ENCODE measurements around the gene TNPO3. TPM values are rescaled to one million over a fixed set of nuclear protein-coding genes. Genes with fewer than 3 reads are reported as not detected.
"Not testable (repeated sequence)": the region's sequence is repeated elsewhere in the genome, so short reads cannot be mapped to it uniquely, and the experiment has no call there.

TNPO3 gene
- total and polyA plus RNA-seq, 2 donors = 17.2 to 30.7 TPM

DNA sequence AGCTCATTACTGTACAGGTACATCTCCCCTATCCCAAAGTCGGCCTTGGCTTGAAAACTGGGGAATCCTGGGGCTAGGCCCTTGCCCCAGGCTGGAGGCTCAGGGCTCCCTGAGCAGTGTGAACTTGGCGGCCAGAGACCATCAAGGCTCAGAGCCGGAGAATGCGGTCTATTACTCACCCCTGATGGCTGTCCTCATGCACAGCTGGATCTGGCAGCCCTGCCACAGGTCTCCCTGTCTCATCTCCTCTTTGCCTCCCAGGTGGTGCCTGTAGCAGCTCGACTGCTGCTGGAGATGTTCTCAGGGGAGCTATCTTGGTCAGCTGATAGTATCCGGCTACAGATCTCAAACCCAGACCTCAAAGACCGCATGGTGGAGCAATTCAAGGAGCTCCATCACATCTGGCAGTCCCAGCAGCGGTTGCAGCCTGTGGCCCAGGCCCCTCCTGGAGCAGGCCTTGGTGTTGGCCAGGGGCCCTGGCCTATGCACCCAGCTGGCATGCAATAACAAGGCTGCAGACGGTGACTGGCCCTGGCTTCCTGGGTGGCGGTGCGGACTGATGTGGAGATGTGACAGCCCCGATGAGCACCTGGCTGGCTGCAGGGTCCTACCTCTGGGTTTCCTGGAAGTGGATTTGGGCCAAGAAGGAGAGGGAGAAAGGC is 106.5 kb downstream of the TNPO3 start:
- WGBS = 95% methylated on average over 12 of the region's 12 CpGs
- Histone ChIP-seq H3K4me3 (ENCODE audit: low read length in 2 of 2) (no peak overlapping the region), H3K9me3 (ENCODE audit: control insufficient read depth in 2 of 2, insufficient read depth in 1 of 2, low read length in 1 of 2) (no peaks in the 10 kb centered on the region), H3K36me3 (ENCODE audit: control insufficient read depth in 2 of 2, insufficient read depth in 2 of 2, low read length in 1 of 2) (peaks cover 8 to 25% of the 10 kb centered on the region in 2 donors), H3K27ac (ENCODE audit: low read depth in 1 of 2, low read length in 1 of 2) (no peak overlapping the region), H3K27me3 (ENCODE audit: control insufficient read depth in 2 of 2, insufficient read depth in 1 of 2, low read length in 1 of 2) (no peaks in the 10 kb centered on the region), H3K4me1 (ENCODE audit: control insufficient read depth in 2 of 2, insufficient read depth in 2 of 2, low read length in 2 of 2) (no peaks in the 10 kb centered on the region)
- DNase-seq (ENCODE audit: low read depth in 6 of 9, low spot score in 9 of 9) = no peak

GRCh38 chr7:128947854-128948253 is 107.1 kb downstream of the TNPO3 start:
- H3K27ac ChIP-seq (ENCODE audit: low read depth in 1 of 2, low read length in 1 of 2) = no peak overlapping the region
- no peaks in the 10 kb centered on the region for H3K4me1 ChIP-seq (ENCODE audit: control insufficient read depth in 2 of 2, insufficient read depth in 2 of 2, low read length in 2 of 2)
- H3K9me3 ChIP-seq (ENCODE audit: control insufficient read depth in 2 of 2, insufficient read depth in 1 of 2, low read length in 1 of 2) = no peaks in the 10 kb centered on the region
- no peaks in the 10 kb centered on the region for H3K27me3 ChIP-seq (ENCODE audit: control insufficient read depth in 2 of 2, insufficient read depth in 1 of 2, low read length in 1 of 2)
- H3K4me3 ChIP-seq (ENCODE audit: low read length in 2 of 2) = no peak overlapping the region
- WGBS = 96% methylated on average over 9 of the region's 9 CpGs
- peaks cover 8 to 19% of the 10 kb centered on the region in 2 donors for H3K36me3 ChIP-seq (ENCODE audit: control insufficient read depth in 2 of 2, insufficient read depth in 2 of 2, low read length in 1 of 2)
- DNase-seq (ENCODE audit: low read depth in 6 of 9, low spot score in 9 of 9) = no peak

- Histone ChIP-seq H3K4me1 (ENCODE audit: control insufficient read depth in 2 of 2, insufficient read depth in 2 of 2, low read length in 2 of 2) (no peaks in the 10 kb centered on the region), H3K36me3 (ENCODE audit: control insufficient read depth in 2 of 2, insufficient read depth in 2 of 2, low read length in 1 of 2) (peaks cover 5 to 13% of the 10 kb centered on the region in 2 donors), H3K4me3 (ENCODE audit: low read length in 2 of 2) (no peak overlapping the region), H3K27ac (ENCODE audit: low read depth in 1 of 2, low read length in 1 of 2) (no peak overlapping the region), H3K9me3 (ENCODE audit: control insufficient read depth in 2 of 2, insufficient read depth in 1 of 2, low read length in 1 of 2) (no peaks in the 10 kb centered on the region), H3K27me3 (ENCODE audit: control insufficient read depth in 2 of 2, insufficient read depth in 1 of 2, low read length in 1 of 2) (no peaks in the 10 kb centered on the region)
- DNase-seq (ENCODE audit: low read depth in 6 of 9, low spot score in 9 of 9) = no peak
- WGBS = 95% methylated on average over 22 of the region's 22 CpGs
Observed at GRCh38 chr7:128946936-128947830, 107.7 kb downstream of the TNPO3 start.

DNA sequence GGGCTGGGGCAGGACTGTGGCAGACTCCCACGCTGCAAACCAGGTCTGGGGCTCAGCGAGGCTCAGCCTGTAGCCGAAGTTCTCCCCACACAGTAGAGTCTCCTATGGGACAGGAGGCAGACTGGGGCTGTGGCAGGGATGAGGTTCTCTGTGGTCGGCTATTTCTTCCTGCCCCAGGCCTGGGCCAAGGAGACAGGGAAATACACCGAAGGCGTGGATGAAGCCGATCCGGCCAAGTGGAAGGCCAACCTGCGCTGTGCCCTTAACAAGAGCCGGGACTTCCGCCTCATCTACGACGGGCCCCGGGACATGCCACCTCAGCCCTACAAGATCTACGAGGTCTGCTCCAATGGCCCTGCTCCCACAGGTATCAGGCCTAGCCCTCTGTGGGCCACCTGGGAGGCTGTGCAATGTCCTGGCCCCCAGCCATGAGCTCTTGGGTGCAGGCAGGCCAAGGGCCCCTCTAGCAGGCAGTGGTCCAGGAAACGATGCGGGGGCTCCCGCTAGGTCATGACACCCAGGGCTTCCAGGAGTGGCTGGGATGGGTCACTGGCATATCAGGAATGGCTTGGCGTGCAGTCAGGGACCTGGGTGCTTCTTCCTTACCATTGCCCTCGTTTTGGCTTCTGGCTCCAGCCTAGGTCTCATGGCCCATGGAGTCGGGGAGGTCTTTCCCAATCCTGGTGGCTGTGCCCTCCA is 109.1 kb downstream of the TNPO3 start:
- Histone ChIP-seq H3K27ac (ENCODE audit: low read depth in 1 of 2, low read length in 1 of 2) (no peak overlapping the region), H3K9me3 (ENCODE audit: control insufficient read depth in 2 of 2, insufficient read depth in 1 of 2, low read length in 1 of 2) (no peaks in the 10 kb centered on the region), H3K27me3 (ENCODE audit: control insufficient read depth in 2 of 2, insufficient read depth in 1 of 2, low read length in 1 of 2) (peaks cover 2 to 12% of the 10 kb centered on the region in 2 donors), H3K4me1 (ENCODE audit: control insufficient read depth in 2 of 2, insufficient read depth in 2 of 2, low read length in 2 of 2) (peaks cover 0 to 4% of the 10 kb centered on the region in 2 donors), H3K4me3 (ENCODE audit: low read length in 2 of 2) (no peak overlapping the region), H3K36me3 (ENCODE audit: control insufficient read depth in 2 of 2, insufficient read depth in 2 of 2, low read length in 1 of 2) (peaks cover 0 to 3% of the 10 kb centered on the region in 2 donors)
- WGBS = 96% methylated on average over 21 of the region's 21 CpGs
- no peak for DNase-seq (ENCODE audit: low read depth in 6 of 9, low spot score in 9 of 9)

DNA sequence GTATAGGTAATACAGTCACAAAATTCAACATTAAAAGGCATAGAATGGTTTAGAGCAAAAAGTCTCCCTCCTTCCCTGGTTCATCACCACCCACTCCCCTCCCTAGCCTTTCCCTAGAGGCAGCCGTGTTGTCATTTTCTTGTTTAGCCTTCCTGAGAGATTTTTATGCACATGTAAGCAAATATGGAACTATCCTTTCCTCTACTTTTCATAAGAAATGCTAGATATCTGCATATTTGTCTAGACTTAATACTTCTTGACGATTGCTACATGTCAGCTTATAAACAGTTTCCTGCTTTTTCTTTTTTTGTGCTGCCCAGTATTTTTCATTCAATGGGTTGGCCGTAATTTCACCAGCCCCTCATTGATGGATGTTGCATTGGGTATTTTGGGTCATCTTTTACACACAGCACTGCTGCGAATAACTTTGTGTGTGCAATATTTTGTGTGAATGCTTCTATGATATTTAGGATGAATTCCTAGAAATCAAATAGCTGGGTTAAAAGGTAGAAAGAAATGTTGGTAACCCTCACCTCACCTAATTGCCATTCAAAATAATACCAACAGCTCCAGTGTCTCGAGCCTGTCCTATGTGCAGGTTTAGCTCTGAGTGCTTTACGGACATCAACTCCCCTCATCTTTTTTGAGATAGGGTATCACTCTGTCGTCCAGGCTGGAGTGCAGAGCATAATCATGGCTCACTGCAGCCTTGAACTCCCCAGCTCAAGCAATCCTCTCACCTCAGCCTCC is 110.2 kb downstream of the TNPO3 start:
- Histone ChIP-seq H3K36me3 (ENCODE audit: control insufficient read depth in 2 of 2, insufficient read depth in 2 of 2, low read length in 1 of 2) (peaks cover 0 to 3% of the 10 kb centered on the region in 2 donors), H3K27me3 (ENCODE audit: control insufficient read depth in 2 of 2, insufficient read depth in 1 of 2, low read length in 1 of 2) (peaks cover 2 to 23% of the 10 kb centered on the region in 2 donors), H3K9me3 (ENCODE audit: control insufficient read depth in 2 of 2, insufficient read depth in 1 of 2, low read length in 1 of 2) (no peaks in the 10 kb centered on the region), H3K27ac (ENCODE audit: low read depth in 1 of 2, low read length in 1 of 2) (no peak overlapping the region), H3K4me3 (ENCODE audit: low read length in 2 of 2) (no peak overlapping the region), H3K4me1 (ENCODE audit: control insufficient read depth in 2 of 2, insufficient read depth in 2 of 2, low read length in 2 of 2) (peaks cover 0 to 13% of the 10 kb centered on the region in 2 donors)
- 90% methylated on average over 7 of the region's 7 CpGs for WGBS
- DNase-seq (ENCODE audit: low read depth in 6 of 9, low spot score in 9 of 9) = no peak

GRCh38 chr7:128943251-128943650 is 111.7 kb downstream of the TNPO3 start:
- 93% methylated on average over 2 of the region's 2 CpGs for WGBS

GRCh38 chr7:128941946-128942526 is 112.9 kb downstream of the TNPO3 start:
- Histone ChIP-seq H3K36me3 (ENCODE audit: control insufficient read depth in 2 of 2, insufficient read depth in 2 of 2, low read length in 1 of 2) (no peaks in the 10 kb centered on the region), H3K27ac (ENCODE audit: low read depth in 1 of 2, low read length in 1 of 2) (no peak overlapping the region), H3K4me3 (ENCODE audit: low read length in 2 of 2) (no peak overlapping the region), H3K4me1 (ENCODE audit: control insufficient read depth in 2 of 2, insufficient read depth in 2 of 2, low read length in 2 of 2) (peaks cover 0 to 20% of the 10 kb centered on the region in 2 donors), H3K9me3 (ENCODE audit: control insufficient read depth in 2 of 2, insufficient read depth in 1 of 2, low read length in 1 of 2) (no peaks in the 10 kb centered on the region), H3K27me3 (ENCODE audit: control insufficient read depth in 2 of 2, insufficient read depth in 1 of 2, low read length in 1 of 2) (peaks cover 24 to 50% of the 10 kb centered on the region in 2 donors)
- no peak for DNase-seq (ENCODE audit: low read depth in 6 of 9, low spot score in 9 of 9)
- WGBS = 94% methylated on average over 16 of the region's 16 CpGs

More at GRCh38 chr7:128943251-128943650, 111.7 kb downstream of the TNPO3 start:
- H3K36me3 ChIP-seq (ENCODE audit: control insufficient read depth in 2 of 2, insufficient read depth in 2 of 2, low read length in 1 of 2); H3K4me3 ChIP-seq (ENCODE audit: low read length in 2 of 2); H3K9me3 ChIP-seq (ENCODE audit: control insufficient read depth in 2 of 2, insufficient read depth in 1 of 2, low read length in 1 of 2); H3K27ac ChIP-seq (ENCODE audit: low read depth in 1 of 2, low read length in 1 of 2); DNase-seq (ENCODE audit: low read depth in 6 of 9, low spot score in 9 of 9): not testable (repeated sequence)
- peaks cover 0 to 18% of the 10 kb centered on the region in 2 donors for H3K4me1 ChIP-seq (ENCODE audit: control insufficient read depth in 2 of 2, insufficient read depth in 2 of 2, low read length in 2 of 2)
- peaks cover 13 to 37% of the 10 kb centered on the region in 2 donors for H3K27me3 ChIP-seq (ENCODE audit: control insufficient read depth in 2 of 2, insufficient read depth in 1 of 2, low read length in 1 of 2)

GRCh38 chr7:128941323-128941890 is 113.5 kb downstream of the TNPO3 start:
- Histone ChIP-seq H3K4me1 (ENCODE audit: control insufficient read depth in 2 of 2, insufficient read depth in 2 of 2, low read length in 2 of 2) (peaks cover 0 to 20% of the 10 kb centered on the region in 2 donors), H3K9me3 (ENCODE audit: control insufficient read depth in 2 of 2, insufficient read depth in 1 of 2, low read length in 1 of 2) (no peaks in the 10 kb centered on the region), H3K4me3 (ENCODE audit: low read length in 2 of 2) (no peak overlapping the region), H3K36me3 (ENCODE audit: control insufficient read depth in 2 of 2, insufficient read depth in 2 of 2, low read length in 1 of 2) (no peaks in the 10 kb centered on the region), H3K27ac (ENCODE audit: low read depth in 1 of 2, low read length in 1 of 2) (no peak overlapping the region), H3K27me3 (ENCODE audit: control insufficient read depth in 2 of 2, insufficient read depth in 1 of 2, low read length in 1 of 2) (peaks cover 29 to 56% of the 10 kb centered on the region in 2 donors)
- DNase-seq (ENCODE audit: low read depth in 6 of 9, low spot score in 9 of 9) = no peak
- WGBS = 68% methylated on average over 15 of the region's 15 CpGs

All from thymus (tissue), 11 donors.